ENCODE data around the gene CDC27. TPM values are rescaled to one million over a fixed set of nuclear protein-coding genes. Genes with fewer than 3 reads are reported as not detected.

CDC27 gene
- total RNA-seq, 1 experiment from 2014 or later, result 191 TPM

DNA sequence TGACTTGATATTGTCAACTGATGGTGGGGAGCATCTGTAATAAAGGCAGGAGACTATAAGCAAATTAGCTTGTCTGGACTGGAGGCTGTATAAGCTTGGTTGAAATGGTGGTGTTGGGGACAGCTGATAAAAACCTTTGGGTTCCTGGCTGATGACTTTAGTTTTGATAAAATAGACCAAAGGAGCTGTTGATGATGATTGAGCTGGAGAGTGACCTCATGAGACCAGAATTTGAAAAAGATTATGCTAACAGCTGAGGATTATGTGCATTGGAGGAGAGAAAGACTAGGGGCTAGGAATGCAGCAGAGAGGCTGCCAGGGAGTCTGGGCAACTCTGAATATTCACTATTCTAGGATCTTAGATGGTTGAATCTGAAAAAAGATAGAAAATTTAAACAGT lies 8.7 kb upstream of the CDC27 start:
- ChIA-PET POLR2A (interaction anchor here (2.5 kb wide), 1 partner anchor 9 kb away, joined by 9 read pairs; the partner anchor contains the start of gene CDC27), CTCF (no interaction called here)

More for the DNA sequence above, 8.7 kb upstream of the CDC27 start:
- H2AFZ ChIP-seq (ENCODE audit: low read depth, low read length, poor library complexity, severe bottlenecking), result no peak overlapping the region
- no peak overlapping the region for H3K27ac ChIP-seq (ENCODE audit: low read depth, low read length)
- no peaks in the 10 kb centered on the region for H3K27me3 ChIP-seq (ENCODE audit: insufficient read depth, low read length)
- no peaks in the 10 kb centered on the region for H3K9me2 ChIP-seq (ENCODE audit: insufficient read depth)
- no peak overlapping the region for H3K9ac ChIP-seq (ENCODE audit: low read length)
- H3K9me3 ChIP-seq (ENCODE audit: control insufficient read depth in 1 of 2, insufficient read depth in 1 of 2, low read depth in 1 of 2, low read length in 2 of 2), result no peaks in the 10 kb centered on the region
- no peak for DNase-seq (ENCODE audit: low read depth, low spot score)
- H3K79me2 ChIP-seq (ENCODE audit: insufficient read depth, low read length), result no peaks in the 10 kb centered on the region
- BruUV-seq (replicated peaks), result no TSS peak
- H3K4me3 ChIP-seq (replicated peaks in 1 of 2; ENCODE audit: low read depth in 1 of 2, low read length in 2 of 2), result no peak overlapping the region
- RAD21 ChIA-PET (ENCODE audit: low non-redundant PET in 1 of 2, low total read pairs in 2 of 2, uncharacterized antibody in 2 of 2, unreplicated experiment in 2 of 2), result no interaction called here
- TF ChIP-seq, protein P1, sequence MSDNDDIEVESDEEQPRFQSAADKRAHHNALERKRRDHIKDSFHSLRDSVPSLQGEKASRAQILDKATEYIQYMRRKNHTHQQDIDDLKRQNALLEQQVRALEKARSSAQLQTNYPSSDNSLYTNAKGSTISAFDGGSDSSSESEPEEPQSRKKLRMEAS (IDR thresholded peaks at IDR 0.05), result no peak
- TF ChIP-seq EGR1 (IDR thresholded peaks at IDR 0.05; ENCODE audit: low read depth), result no peak
- no peak for TF ChIP-seq ELF1 (IDR thresholded peaks at IDR 0.05; ENCODE audit: borderline replicate concordance, low read depth)
- TF ChIP-seq SP1 (IDR thresholded peaks at IDR 0.05; ENCODE audit: low read depth), result no peak
- no peak for TF ChIP-seq ZFX (IDR thresholded peaks at IDR 0.05)
- TF ChIP-seq RAD21 (IDR thresholded peaks at IDR 0.05; ENCODE audit: low read depth), result no peak
- TF ChIP-seq EZH2 (IDR thresholded peaks at IDR 0.05), result no peak
- no peak for TF ChIP-seq YY1 (IDR thresholded peaks at IDR 0.05; ENCODE audit: extremely low read depth, insufficient replicate concordance, low read depth, low read length)
- TF ChIP-seq CBX3 (IDR thresholded peaks at IDR 0.05; ENCODE audit: low read depth), result no peak
- no peak for TF ChIP-seq ZBTB33 (IDR thresholded peaks at IDR 0.05; ENCODE audit: extremely low read depth, insufficient replicate concordance, low read length)
- no peak for TF ChIP-seq POLR2AphosphoS5 (IDR thresholded peaks at IDR 0.05; ENCODE audit: low read depth, low read length)
- no peak for TF ChIP-seq CTCF (IDR thresholded peaks at IDR 0.05 in 2 of 3, conservative IDR thresholded peaks at IDR 0.05 in 1 of 3; ENCODE audit: borderline replicate concordance in 1 of 3, insufficient read depth in 1 of 3, low read depth in 2 of 3, low read length in 2 of 3)
- H3K36me3 ChIP-seq (ENCODE audit: control insufficient read depth in 1 of 2, insufficient read depth in 2 of 2, low read length in 2 of 2), result no peaks in the 10 kb centered on the region
- no peaks in the 10 kb centered on the region for H3K4me1 ChIP-seq (ENCODE audit: control insufficient read depth in 1 of 2, insufficient read depth in 2 of 2, low read length in 2 of 2)
- no peak for ATAC-seq
- H4K20me1 ChIP-seq (ENCODE audit: insufficient read depth), result no peaks in the 10 kb centered on the region
- H3K4me2 ChIP-seq (ENCODE audit: low read length), result no peak overlapping the region
- intact Hi-C loops (cut with micrococcal nuclease), result no loop called here

Measured in HCT116 (cell line).